HepG2 (cell line): Measurements from ENCODE around the gene LEF1. TPM values are rescaled to one million over a fixed set of nuclear protein-coding genes. Genes with fewer than 3 reads are reported as not detected.

ENCODE experiments used
- ATAC-seq: fragments of 200-7000 bp; cut with Tn5 transposase; 3 replicates; pipeline ENCODE4 v1.9.1; 2020; ENCODE audit warnings: mild to moderate bottlenecking, moderate library complexity
- BruUV-seq: library from RNA; stranded (reverse); fragments of 400-500 nt; replicated peaks from 2 replicates; lab custom pipeline; 2021; lab: Mats Ljungman, UMichigan
- CTCF ChIA-PET: fragments of 300-600 bp; formaldehyde crosslinking; extraction: SDS; loops from one replicate; lab custom pipeline; 2021; ENCODE audit warnings: low total read pairs, inconsistent platforms, low intra/inter-chr PET ratio; lab: Yijun Ruan, JAX
- POLR2A ChIA-PET: fragments of 350-600 bp; sonication (Branson Sonifier 250); formaldehyde crosslinking; loops from one replicate; lab custom pipeline; 2020; ENCODE audit warnings: antibody characterized with exemption, inconsistent platforms; lab: Yijun Ruan, JAX
- DNase-seq: peaks from one replicate; pipeline ENCODE4 v3.0.0-alpha.2; 2015; ENCODE audit warnings: low spot score
- FAIRE-seq: peaks from 3 replicates; lab custom pipeline; 2011; peaks lifted over from hg19 to GRCh38; lab: Jason Lieb, UNC
- H2AFZ ChIP-seq: one replicate; pipeline ENCODE4 v1.6.1; 2011; ENCODE audit warnings: low read length, inconsistent platforms
- H3K27ac ChIP-seq: fragments of 300-600 bp; 3 replicates; pipeline ENCODE4 v1.8.0; 2011; ENCODE audit warnings: mixed run types, mild to moderate bottlenecking, mixed read lengths, low read length, inconsistent platforms; ENCODE audit not compliant: insufficient read depth; ENCODE audit errors: extremely low read length
- H3K27me3 ChIP-seq, 2 experiments: fragments of 200-600 bp in 1 of 2; 2 replicates in 1 of 2; 3 replicates in 1 of 2; pipeline versions ENCODE4 v1.6.0 to v1.8.0; 2011; ENCODE audit warnings: low read length in 2 of 2, mild to moderate bottlenecking in 2 of 2, moderate library complexity in 2 of 2, inconsistent platforms in 1 of 2; ENCODE audit not compliant: insufficient read depth in 2 of 2, control insufficient read depth in 1 of 2
- H3K36me3 ChIP-seq, 2 experiments: fragments of 200-600 bp in 1 of 2; replicated peaks in 1 of 2; 2 replicates in 1 of 2; 3 replicates in 1 of 2; pipeline versions ENCODE4 v1.5.1 to v1.8.0; 2011; ENCODE audit warnings: low read length in 2 of 2, inconsistent platforms in 1 of 2; ENCODE audit not compliant: insufficient read depth in 2 of 2, control insufficient read depth in 1 of 2
- H3K4me1 ChIP-seq: 2 replicates; pipeline ENCODE4 v1.5.1; 2012; ENCODE audit warnings: low read length, inconsistent platforms; ENCODE audit not compliant: insufficient read depth
- H3K4me2 ChIP-seq: 2 replicates; pipeline ENCODE4 v1.6.0; 2011; ENCODE audit warnings: low read depth, low read length, inconsistent platforms
- H3K4me3 ChIP-seq, 3 experiments: fragments of 200-600 bp in 1 of 3; sonication (generic), shearing (Covaris generic) in 1 of 3; replicated peaks in 1 of 3; 2 replicates each; pipeline ENCODE4 v1.5.1; 2011 to 2016; ENCODE audit warnings: low read length in 3 of 3, inconsistent platforms in 2 of 3, low read depth in 2 of 3, mild to moderate bottlenecking in 2 of 3, control low read depth in 1 of 3, mixed read lengths in 1 of 3; ENCODE audit not compliant: insufficient read depth in 1 of 3
- H3K79me2 ChIP-seq: one replicate; pipeline ENCODE4 v1.6.1; 2011; ENCODE audit warnings: low read length, inconsistent platforms; ENCODE audit not compliant: insufficient read depth
- H3K9ac ChIP-seq: 2 replicates; pipeline ENCODE4 v1.6.0; 2011; ENCODE audit warnings: mild to moderate bottlenecking, low read depth, low read length, inconsistent platforms; ENCODE audit not compliant: insufficient read depth
- H3K9me3 ChIP-seq: 2 replicates; pipeline ENCODE4 v1.5.1; 2012; ENCODE audit warnings: mild to moderate bottlenecking, low read length
- H4K20me1 ChIP-seq: 2 replicates; pipeline ENCODE4 v1.6.0; 2011; ENCODE audit warnings: inconsistent platforms, mild to moderate bottlenecking, low read length, moderate library complexity; ENCODE audit not compliant: insufficient read depth
- BRCA1 ChIP-seq: sonication (generic); formaldehyde crosslinking; IDR thresholded peaks from 2 replicates; pipeline ENCODE4 v1.4.0; 2020; ENCODE audit warnings: missing genetic modification reagents
- POLR2AphosphoS5 ChIP-seq: IDR thresholded peaks from 2 replicates; pipeline ENCODE4 v1.6.1; 2012; ENCODE audit warnings: low read depth, low read length
- RARG ChIP-seq: sonication (generic); formaldehyde crosslinking; IDR thresholded peaks from 2 replicates; pipeline ENCODE4 v1.4.0; 2020; ENCODE audit warnings: low read depth, mild to moderate bottlenecking, missing genetic modification reagents
- ZNF350 ChIP-seq: sonication (generic); formaldehyde crosslinking; IDR thresholded peaks from 2 replicates; pipeline ENCODE4 v1.4.0; 2020; ENCODE audit warnings: mild to moderate bottlenecking, low read depth, missing genetic modification reagents, borderline replicate concordance
- ZNF83 ChIP-seq: sonication (generic); formaldehyde crosslinking; IDR thresholded peaks from 2 replicates; pipeline ENCODE4 v1.4.0; 2020; ENCODE audit warnings: missing genetic modification reagents, mild to moderate bottlenecking, borderline replicate concordance
- WGBS: methylation state at CpG from one replicate; pipeline ENCODE4 v1.1.6; 2017; ENCODE audit warnings: low lambda C conversion rate; 5-methylcytosine and 5-hydroxymethylcytosine counted together
- in situ Hi-C: cut with HindIII; loops from 2 replicates; pipeline ENCODE4 v1.10.0; 2017; ENCODE audit warnings: low pct_unique_long_range_greater_than_20kb; ENCODE audit not compliant: extremely low pct_ligation_motif_present
- intact Hi-C: fragments of 100-400 bp; cut with micrococcal nuclease; formaldehyde crosslinking; loops from one replicate; pipeline ENCODE4 v1.10.0; 2022; ENCODE audit not compliant: unreplicated experiment
- polyA plus RNA-seq, 8 experiments: library from polyadenylated mRNA; depleted of rRNA in 3 of 8; stranded (reverse) in 7 of 8; unstranded in 1 of 8; fragments of >200 nt; fragmentation: Illumina TruSeq in 4 of 8; extraction: Trizol in 4 of 8; gene quantifications; 2 replicates each; pipeline versions ENCODE4 v1.2.1 to v1.2.3, GENCODE V29; 2011 to 2016; ENCODE audit warnings: low read depth in 4 of 8, missing spikeins in 1 of 8, mixed read lengths in 1 of 8; ENCODE audit not compliant: insufficient read depth in 1 of 8
- total RNA-seq, 5 experiments: library from RNA; depleted of rRNA; stranded (reverse); fragments of >200 nt; fragmentation: Illumina TruSeq; extraction: Trizol; gene quantifications; 2 replicates each; pipeline ENCODE4 v1.2.3, GENCODE V29; 2016; ENCODE audit warnings: low read depth in 1 of 5
- TF ChIP-seq, protein P1 (sequence below): sonication (generic); formaldehyde crosslinking; IDR thresholded peaks from 2 replicates; pipeline ENCODE4 v1.4.0; 2020; ENCODE audit warnings: missing genetic modification reagents

LEF1 gene
- total and polyA plus RNA-seq, 2 of the 13 experiments (the other 11 are each of a cell fraction or from before 2014, with no cell fraction given): 0.22 to 0.29 TPM

- intact Hi-C loops: no loop called here
- no peaks in the 10 kb centered on the region for H4K20me1 ChIP-seq
- no peak for TF ChIP-seq BRCA1
- TF ChIP-seq, all 625 proteins: peak for 0
- WGBS: 62% methylated on average over 2 of the region's 2 CpGs
- POLR2A ChIA-PET: no interaction called here
- H3K4me2 ChIP-seq: no peak overlapping the region
- H3K36me3 ChIP-seq: no peaks in the 10 kb centered on the region
- no TSS peak for BruUV-seq
- H3K27ac ChIP-seq: no peak overlapping the region
- H3K27me3 ChIP-seq: no peaks in the 10 kb centered on the region
- no peak overlapping the region for H2AFZ ChIP-seq
- in situ Hi-C loops: loop anchor here (25.0 kb wide), 1 partner anchor 440 kb away; no protein-coding TSS in a partner anchor
- H3K4me1 ChIP-seq: no peaks in the 10 kb centered on the region
- DNase-seq: no peak
- FAIRE-seq: no peak
- H3K79me2 ChIP-seq: no peaks in the 10 kb centered on the region
- CTCF ChIA-PET: no interaction called here
- no peak overlapping the region for H3K4me3 ChIP-seq
- no peak overlapping the region for H3K9ac ChIP-seq
- ATAC-seq: no peak
- no peaks in the 10 kb centered on the region for H3K9me3 ChIP-seq
These were observed 121.5 kb downstream of the LEF1 start for GRCh38 chr4:108047199-108047598.

DNA sequence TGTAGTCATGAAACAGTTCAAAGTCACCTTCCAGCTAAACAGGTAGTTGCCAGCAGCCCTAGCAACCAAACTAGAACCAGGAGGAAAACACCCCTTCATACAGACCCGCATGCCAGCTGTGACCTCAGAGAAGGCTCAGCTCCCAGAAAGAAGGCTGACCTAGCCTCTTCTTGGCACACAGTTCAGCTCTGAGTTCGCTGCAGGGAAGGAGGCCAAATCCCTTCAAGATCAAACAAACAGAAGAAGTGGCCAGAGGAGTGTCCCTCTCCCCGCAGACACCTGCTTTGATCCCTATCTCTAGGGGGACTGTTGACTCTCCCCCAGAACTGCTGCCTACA lies 123.1 kb downstream of the LEF1 start:
- Histone ChIP-seq H2AFZ (no peak overlapping the region), H3K27me3 (no peaks in the 10 kb centered on the region), H3K4me1 (no peaks in the 10 kb centered on the region), H3K27ac (no peak overlapping the region), H4K20me1 (no peaks in the 10 kb centered on the region), H3K4me2 (no peak overlapping the region), H3K4me3 (no peak overlapping the region), H3K9ac (no peak overlapping the region), H3K9me3 (no peaks in the 10 kb centered on the region), H3K36me3 (no peaks in the 10 kb centered on the region), H3K79me2 (no peaks in the 10 kb centered on the region)
- in situ Hi-C loops (loop anchor here (25.0 kb wide), 1 partner anchor 442 kb away; no protein-coding TSS in a partner anchor), intact Hi-C loops (no loop called here)
- WGBS: 40% methylated on average over 3 of the region's 3 CpGs
- BruUV-seq: no TSS peak
- ChIA-PET CTCF (no interaction called here), POLR2A (no interaction called here)
- TF ChIP-seq POLR2AphosphoS5 (no peak), ZNF350 (no peak), RARG (CRISPR knock-in tag) (no peak), ZNF83 (no peak)
- TF ChIP-seq, protein P1, sequence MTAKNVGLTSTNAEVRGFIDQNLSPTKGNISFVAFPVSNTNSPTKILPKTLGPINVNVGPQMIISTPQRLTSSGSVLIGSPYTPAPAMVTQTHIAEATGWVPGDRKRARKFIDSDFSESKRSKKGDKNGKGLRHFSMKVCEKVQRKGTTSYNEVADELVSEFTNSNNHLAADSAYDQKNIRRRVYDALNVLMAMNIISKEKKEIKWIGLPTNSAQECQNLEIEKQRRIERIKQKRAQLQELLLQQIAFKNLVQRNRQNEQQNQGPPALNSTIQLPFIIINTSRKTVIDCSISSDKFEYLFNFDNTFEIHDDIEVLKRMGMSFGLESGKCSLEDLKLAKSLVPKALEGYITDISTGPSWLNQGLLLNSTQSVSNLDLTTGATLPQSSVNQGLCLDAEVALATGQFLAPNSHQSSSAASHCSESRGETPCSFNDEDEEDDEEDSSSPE (CRISPR knock-in tag): no peak
- no peak for FAIRE-seq
- no peak for DNase-seq
- ATAC-seq: no peak
